GM11168 (cell line): ENCODE results near the gene DUSP23.

Experiments
- in situ Hi-C: fragments of 300-500 bp; cut with MboI; formaldehyde crosslinking; loops from one replicate; pipeline ENCODE4 v1.12.0; 2022; ENCODE audit warnings: low sequenced_read_pairs; ENCODE audit not compliant: unreplicated experiment

Gene DUSP23

GRCh38 chr1:159780583-159781582, at the start of gene DUSP23:
TSS of gene DUSP23 (plus strand) at chr1:159780962. CDS start at chr1:159781101, 139 bp downstream.
- in situ Hi-C loops = no loop called here

GRCh38 chr1:159737238-159737916, 43.4 kb upstream of the DUSP23 start:
- in situ Hi-C loops = no loop called here

GRCh38 chr1:159743651-159744410, 36.9 kb upstream of the DUSP23 start:
- in situ Hi-C loops = no loop called here

GRCh38 chr1:159746666-159747065, 34.1 kb upstream of the DUSP23 start:
- in situ Hi-C loops = no loop called here

- in situ Hi-C loops = no loop called here
Observed at GRCh38 chr1:159748370-159748769, 32.4 kb upstream of the DUSP23 start.

- in situ Hi-C loops = no loop called here
Observed at GRCh38 chr1:159749630-159750029, 31.1 kb upstream of the DUSP23 start.

GRCh38 chr1:159750621-159751020, 30.1 kb upstream of the DUSP23 start:
- in situ Hi-C loops = no loop called here

GRCh38 chr1:159751031-159751430, 29.7 kb upstream of the DUSP23 start:
- in situ Hi-C loops = no loop called here

GRCh38 chr1:159752135-159752580, 28.6 kb upstream of the DUSP23 start:
- in situ Hi-C loops = no loop called here

GRCh38 chr1:159753386-159753785, 27.4 kb upstream of the DUSP23 start:
- in situ Hi-C loops = no loop called here

- in situ Hi-C loops = no loop called here
Observed at GRCh38 chr1:159755451-159756007, 25.2 kb upstream of the DUSP23 start.

GRCh38 chr1:159756397-159756796, 24.4 kb upstream of the DUSP23 start:
- in situ Hi-C loops = no loop called here

GRCh38 chr1:159763686-159764085, 17.1 kb upstream of the DUSP23 start:
- in situ Hi-C loops = no loop called here

GRCh38 chr1:159765806-159766205, 15.0 kb upstream of the DUSP23 start:
- in situ Hi-C loops = no loop called here

GRCh38 chr1:159771127-159771895, 9.5 kb upstream of the DUSP23 start:
- in situ Hi-C loops = no loop called here

GRCh38 chr1:159774465-159774864, 6.3 kb upstream of the DUSP23 start:
- in situ Hi-C loops = no loop called here

GRCh38 chr1:159775716-159776115, 5.0 kb upstream of the DUSP23 start:
- in situ Hi-C loops = no loop called here

- in situ Hi-C loops = no loop called here
Observed at GRCh38 chr1:159778266-159778665, 2.5 kb upstream of the DUSP23 start.

GRCh38 chr1:159779403-159779851, 1.3 kb upstream of the DUSP23 start:
- in situ Hi-C loops = no loop called here
